Prostate gland (tissue), 2 donors: ENCODE results near the gene LARGE1.

Source experiments
- POLR2AphosphoS5 ChIP-seq: sonication (generic); formaldehyde crosslinking; IDR thresholded peaks from one replicate; pipeline ENCODE4 v1.6.1; 2017; ENCODE audit warnings: antibody characterized with exemption
- TF ChIP-seq, protein P1 (sequence below), 4 experiments: fragments of 200-600 bp in 2 of 4; fragments of 450-650 bp in 2 of 4; sonication (generic) in 2 of 4; IDR thresholded peaks; 1 replicate in 3 of 4; 2 replicates in 1 of 4; pipeline ENCODE4 v1.5.1; 2016 to 2019; ENCODE audit warnings: antibody characterized with exemption in 4 of 4, mild to moderate bottlenecking in 2 of 4, moderate library complexity in 2 of 4

DNA sequence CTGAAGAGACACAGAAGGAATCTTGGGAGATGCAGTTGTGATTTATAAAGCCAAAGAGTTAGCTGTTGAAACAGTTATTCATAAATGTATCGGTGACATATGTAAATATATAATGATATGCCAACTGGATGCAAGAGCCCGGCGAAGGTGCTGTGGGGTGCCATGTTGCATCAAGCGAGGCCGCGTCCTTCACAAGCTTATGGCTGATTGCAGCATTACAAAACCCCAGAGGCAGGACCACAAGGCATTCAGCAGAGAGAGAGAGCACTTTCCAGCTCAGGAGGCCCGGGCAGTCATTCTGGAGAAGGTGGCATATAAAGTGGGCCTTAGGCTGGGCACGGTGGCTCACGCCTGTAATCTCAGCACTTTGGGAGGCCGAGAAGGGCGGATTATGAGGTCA is 65.6 kb downstream of the LARGE1 start:
- TF ChIP-seq, protein P1, sequence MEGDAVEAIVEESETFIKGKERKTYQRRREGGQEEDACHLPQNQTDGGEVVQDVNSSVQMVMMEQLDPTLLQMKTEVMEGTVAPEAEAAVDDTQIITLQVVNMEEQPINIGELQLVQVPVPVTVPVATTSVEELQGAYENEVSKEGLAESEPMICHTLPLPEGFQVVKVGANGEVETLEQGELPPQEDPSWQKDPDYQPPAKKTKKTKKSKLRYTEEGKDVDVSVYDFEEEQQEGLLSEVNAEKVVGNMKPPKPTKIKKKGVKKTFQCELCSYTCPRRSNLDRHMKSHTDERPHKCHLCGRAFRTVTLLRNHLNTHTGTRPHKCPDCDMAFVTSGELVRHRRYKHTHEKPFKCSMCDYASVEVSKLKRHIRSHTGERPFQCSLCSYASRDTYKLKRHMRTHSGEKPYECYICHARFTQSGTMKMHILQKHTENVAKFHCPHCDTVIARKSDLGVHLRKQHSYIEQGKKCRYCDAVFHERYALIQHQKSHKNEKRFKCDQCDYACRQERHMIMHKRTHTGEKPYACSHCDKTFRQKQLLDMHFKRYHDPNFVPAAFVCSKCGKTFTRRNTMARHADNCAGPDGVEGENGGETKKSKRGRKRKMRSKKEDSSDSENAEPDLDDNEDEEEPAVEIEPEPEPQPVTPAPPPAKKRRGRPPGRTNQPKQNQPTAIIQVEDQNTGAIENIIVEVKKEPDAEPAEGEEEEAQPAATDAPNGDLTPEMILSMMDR (IDR thresholded peaks at IDR 0.05): no peak
- TF ChIP-seq POLR2AphosphoS5: no peak
